ENCODE measurements around the gene CCDC68. TPM values are rescaled to one million over a fixed set of nuclear protein-coding genes. Genes with fewer than 3 reads are reported as not detected.

Gene CCDC68
- total RNA-seq, 1 experiment from 2014 or later: 6.6 TPM

DNA sequence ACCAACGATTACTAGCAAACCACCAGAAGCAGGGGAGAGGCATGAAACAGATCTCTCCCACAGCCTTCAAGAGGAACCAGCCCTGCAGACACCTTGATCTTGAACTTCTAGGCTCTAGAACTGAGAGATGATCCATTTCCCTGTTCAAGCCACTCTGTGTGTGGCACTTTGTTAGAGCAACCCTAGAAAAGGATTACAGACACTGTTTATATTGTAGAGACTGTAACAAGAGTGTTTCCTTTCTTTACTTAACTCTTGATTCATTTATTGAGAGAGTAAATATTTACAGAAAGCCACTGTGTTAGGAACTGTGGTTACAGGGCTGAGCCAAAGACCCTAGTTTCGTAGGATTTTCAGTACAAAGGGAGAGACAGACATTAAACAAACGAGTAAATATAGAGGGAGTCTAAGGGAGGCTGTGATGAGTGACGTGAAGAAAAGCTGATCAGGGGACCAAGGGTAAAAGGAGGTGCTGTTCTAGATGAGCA, 10.9 kb downstream of the CCDC68 start:
- H3K4me3 ChIP-seq (replicated peaks in 1 of 2; ENCODE audit: low read depth in 1 of 2, low read length in 2 of 2): no peak overlapping the region
- intact Hi-C loops (cut with micrococcal nuclease): loop anchor here (5.0 kb wide), 1 partner anchor 171 kb away; no protein-coding TSS in a partner anchor

More for the DNA sequence above, 10.9 kb downstream of the CCDC68 start:
- H3K79me2 ChIP-seq (ENCODE audit: insufficient read depth, low read length): no peaks in the 10 kb centered on the region
- no peaks in the 10 kb centered on the region for H3K27me3 ChIP-seq (ENCODE audit: insufficient read depth, low read length)
- H3K4me2 ChIP-seq (ENCODE audit: low read length): no peak overlapping the region
- no peaks in the 10 kb centered on the region for H3K9me3 ChIP-seq (ENCODE audit: control insufficient read depth in 1 of 2, insufficient read depth in 1 of 2, low read depth in 1 of 2, low read length in 2 of 2)
- no peaks in the 10 kb centered on the region for H4K20me1 ChIP-seq (ENCODE audit: insufficient read depth)
- TF ChIP-seq, protein P1, sequence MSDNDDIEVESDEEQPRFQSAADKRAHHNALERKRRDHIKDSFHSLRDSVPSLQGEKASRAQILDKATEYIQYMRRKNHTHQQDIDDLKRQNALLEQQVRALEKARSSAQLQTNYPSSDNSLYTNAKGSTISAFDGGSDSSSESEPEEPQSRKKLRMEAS (IDR thresholded peaks at IDR 0.05): no peak
- TF ChIP-seq ZFX (IDR thresholded peaks at IDR 0.05) (no peak), JUND (IDR thresholded peaks at IDR 0.05) (no peak), POLR2A (IDR thresholded peaks at IDR 0.05; ENCODE audit: borderline replicate concordance, extremely low read depth, insufficient read depth, insufficient read length) (no peak), ELF1 (IDR thresholded peaks at IDR 0.05; ENCODE audit: borderline replicate concordance, low read depth) (no peak), SIN3A (IDR thresholded peaks at IDR 0.05; ENCODE audit: low read depth) (no peak), TCF7L2 (IDR thresholded peaks at IDR 0.05; ENCODE audit: borderline replicate concordance, extremely low read depth, insufficient read depth, insufficient read length) (no peak), CEBPB (IDR thresholded peaks at IDR 0.05; ENCODE audit: low read depth) (no peak), SP1 (IDR thresholded peaks at IDR 0.05; ENCODE audit: low read depth) (no peak), POLR2AphosphoS5 (IDR thresholded peaks at IDR 0.05; ENCODE audit: low read depth, low read length) (no peak), EGR1 (IDR thresholded peaks at IDR 0.05; ENCODE audit: low read depth) (no peak), FOSL1 (IDR thresholded peaks at IDR 0.05; ENCODE audit: low read depth) (no peak), EZH2phosphoT487 (IDR thresholded peaks at IDR 0.05; ENCODE audit: borderline replicate concordance) (no peak), RAD21 (IDR thresholded peaks at IDR 0.05; ENCODE audit: low read depth) (no peak), EZH2 (IDR thresholded peaks at IDR 0.05) (no peak)
- TF ChIP-seq, protein P2, sequence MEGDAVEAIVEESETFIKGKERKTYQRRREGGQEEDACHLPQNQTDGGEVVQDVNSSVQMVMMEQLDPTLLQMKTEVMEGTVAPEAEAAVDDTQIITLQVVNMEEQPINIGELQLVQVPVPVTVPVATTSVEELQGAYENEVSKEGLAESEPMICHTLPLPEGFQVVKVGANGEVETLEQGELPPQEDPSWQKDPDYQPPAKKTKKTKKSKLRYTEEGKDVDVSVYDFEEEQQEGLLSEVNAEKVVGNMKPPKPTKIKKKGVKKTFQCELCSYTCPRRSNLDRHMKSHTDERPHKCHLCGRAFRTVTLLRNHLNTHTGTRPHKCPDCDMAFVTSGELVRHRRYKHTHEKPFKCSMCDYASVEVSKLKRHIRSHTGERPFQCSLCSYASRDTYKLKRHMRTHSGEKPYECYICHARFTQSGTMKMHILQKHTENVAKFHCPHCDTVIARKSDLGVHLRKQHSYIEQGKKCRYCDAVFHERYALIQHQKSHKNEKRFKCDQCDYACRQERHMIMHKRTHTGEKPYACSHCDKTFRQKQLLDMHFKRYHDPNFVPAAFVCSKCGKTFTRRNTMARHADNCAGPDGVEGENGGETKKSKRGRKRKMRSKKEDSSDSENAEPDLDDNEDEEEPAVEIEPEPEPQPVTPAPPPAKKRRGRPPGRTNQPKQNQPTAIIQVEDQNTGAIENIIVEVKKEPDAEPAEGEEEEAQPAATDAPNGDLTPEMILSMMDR (IDR thresholded peaks at IDR 0.05 in 2 of 3, conservative IDR thresholded peaks at IDR 0.05 in 1 of 3; ENCODE audit: borderline replicate concordance in 1 of 3, insufficient read depth in 1 of 3, low read depth in 2 of 3, low read length in 2 of 3): no peak
- TF ChIP-seq, protein P3, sequence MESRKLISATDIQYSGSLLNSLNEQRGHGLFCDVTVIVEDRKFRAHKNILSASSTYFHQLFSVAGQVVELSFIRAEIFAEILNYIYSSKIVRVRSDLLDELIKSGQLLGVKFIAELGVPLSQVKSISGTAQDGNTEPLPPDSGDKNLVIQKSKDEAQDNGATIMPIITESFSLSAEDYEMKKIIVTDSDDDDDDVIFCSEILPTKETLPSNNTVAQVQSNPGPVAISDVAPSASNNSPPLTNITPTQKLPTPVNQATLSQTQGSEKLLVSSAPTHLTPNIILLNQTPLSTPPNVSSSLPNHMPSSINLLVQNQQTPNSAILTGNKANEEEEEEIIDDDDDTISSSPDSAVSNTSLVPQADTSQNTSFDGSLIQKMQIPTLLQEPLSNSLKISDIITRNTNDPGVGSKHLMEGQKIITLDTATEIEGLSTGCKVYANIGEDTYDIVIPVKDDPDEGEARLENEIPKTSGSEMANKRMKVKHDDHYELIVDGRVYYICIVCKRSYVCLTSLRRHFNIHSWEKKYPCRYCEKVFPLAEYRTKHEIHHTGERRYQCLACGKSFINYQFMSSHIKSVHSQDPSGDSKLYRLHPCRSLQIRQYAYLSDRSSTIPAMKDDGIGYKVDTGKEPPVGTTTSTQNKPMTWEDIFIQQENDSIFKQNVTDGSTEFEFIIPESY (IDR thresholded peaks at IDR 0.05; ENCODE audit: extremely low read depth, insufficient replicate concordance, low read length): no peak
- no peaks in the 10 kb centered on the region for H3K9me2 ChIP-seq (ENCODE audit: insufficient read depth)
- ATAC-seq (no peak), DNase-seq (ENCODE audit: low read depth, low spot score) (no peak)
- no peaks in the 10 kb centered on the region for H3K36me3 ChIP-seq (ENCODE audit: control insufficient read depth in 1 of 2, insufficient read depth in 2 of 2, low read length in 2 of 2)
- H3K27ac ChIP-seq (ENCODE audit: low read depth, low read length): no peak overlapping the region
- BruUV-seq (replicated peaks): no TSS peak
- H3K9ac ChIP-seq (ENCODE audit: low read length): no peak overlapping the region
- ChIA-PET CTCF (interaction anchor here (2.5 kb wide), 1 partner anchor 269 kb away, joined by 19 read pairs; no protein-coding TSS in a partner anchor), POLR2A (no interaction called here), RAD21 (ENCODE audit: low non-redundant PET in 1 of 2, low total read pairs in 2 of 2, uncharacterized antibody in 2 of 2, unreplicated experiment in 2 of 2) (no interaction called here)
- H3K4me1 ChIP-seq (ENCODE audit: control insufficient read depth in 1 of 2, insufficient read depth in 2 of 2, low read length in 2 of 2): peaks cover 10 to 21% of the 10 kb centered on the region in 2 experiments
- no peak overlapping the region for H2AFZ ChIP-seq (ENCODE audit: low read depth, low read length, poor library complexity, severe bottlenecking)

All from HCT116 (cell line).